Right atrium auricular region (tissue), 2 donors: Measurements from ENCODE around the gene SPTBN1. TPM values are rescaled to one million over a fixed set of nuclear protein-coding genes. Genes with fewer than 3 reads are reported as not detected.
A peak's percentile ranks its signal among the peaks of the same experiment; 100 is the strongest.

Experiments used
- DNase-seq: peaks from one replicate; pipeline ENCODE4 v3.0.0-alpha.2; 2019; ENCODE audit warnings: low spot score
- H3K27ac ChIP-seq, 2 donors: fragments of 200-600 bp; sonication (generic); 1 replicate in 1 of 2; 2 replicates in 1 of 2; pipeline ENCODE4 v1.5.1; 2016 to 2019
- H3K27me3 ChIP-seq, 2 donors: fragments of 200-600 bp; sonication (generic); one replicate each; pipeline versions ENCODE4 v1.5.1 to v1.6.0; 2017 to 2019
- H3K36me3 ChIP-seq: fragments of 200-600 bp; sonication (generic); one replicate; pipeline ENCODE4 v1.5.1; 2016
- H3K4me1 ChIP-seq, 2 donors: fragments of 200-600 bp; sonication (generic); one replicate each; pipeline versions ENCODE4 v1.5.1 to v1.6.0; 2017 to 2019
- H3K4me3 ChIP-seq, 2 donors: fragments of 200-600 bp; sonication (generic); 1 replicate in 1 of 2; 2 replicates in 1 of 2; pipeline ENCODE4 v1.5.1; 2017 to 2019; ENCODE audit warnings: mild to moderate bottlenecking in 1 of 2, moderate library complexity in 1 of 2
- H3K9me3 ChIP-seq, 2 donors: fragments of 200-600 bp; sonication (generic); one replicate each; pipeline ENCODE4 v1.5.1; 2019
- total RNA-seq, 2 donors: library from RNA; depleted of rRNA; stranded (reverse); fragments of >200 nt; gene quantifications; one replicate each; pipeline ENCODE4 v1.1.0, GENCODE V29; 2016
- TF ChIP-seq, protein P1 (sequence below), 2 donors: fragments of 200-600 bp; sonication (generic); IDR thresholded peaks; one replicate each; pipeline ENCODE4 v1.5.1; 2019; ENCODE audit warnings: antibody characterized with exemption in 2 of 2

Gene SPTBN1
- total RNA-seq, 2 donors from 2014 or later: 265 to 382 TPM

GRCh38 chr2:54575379-54575888 lies 119.3 kb downstream of the SPTBN1 start:
- no peak for DNase-seq
- peaks cover 0 to 99% of the 10 kb centered on the region in 2 donors for H3K4me1 ChIP-seq
- H3K27me3 ChIP-seq: no peaks in the 10 kb centered on the region
- peak overlapping the region in 1 of 2 donors; percentile 23 for H3K27ac ChIP-seq
- no peak overlapping the region for H3K4me3 ChIP-seq
- TF ChIP-seq, protein P1, sequence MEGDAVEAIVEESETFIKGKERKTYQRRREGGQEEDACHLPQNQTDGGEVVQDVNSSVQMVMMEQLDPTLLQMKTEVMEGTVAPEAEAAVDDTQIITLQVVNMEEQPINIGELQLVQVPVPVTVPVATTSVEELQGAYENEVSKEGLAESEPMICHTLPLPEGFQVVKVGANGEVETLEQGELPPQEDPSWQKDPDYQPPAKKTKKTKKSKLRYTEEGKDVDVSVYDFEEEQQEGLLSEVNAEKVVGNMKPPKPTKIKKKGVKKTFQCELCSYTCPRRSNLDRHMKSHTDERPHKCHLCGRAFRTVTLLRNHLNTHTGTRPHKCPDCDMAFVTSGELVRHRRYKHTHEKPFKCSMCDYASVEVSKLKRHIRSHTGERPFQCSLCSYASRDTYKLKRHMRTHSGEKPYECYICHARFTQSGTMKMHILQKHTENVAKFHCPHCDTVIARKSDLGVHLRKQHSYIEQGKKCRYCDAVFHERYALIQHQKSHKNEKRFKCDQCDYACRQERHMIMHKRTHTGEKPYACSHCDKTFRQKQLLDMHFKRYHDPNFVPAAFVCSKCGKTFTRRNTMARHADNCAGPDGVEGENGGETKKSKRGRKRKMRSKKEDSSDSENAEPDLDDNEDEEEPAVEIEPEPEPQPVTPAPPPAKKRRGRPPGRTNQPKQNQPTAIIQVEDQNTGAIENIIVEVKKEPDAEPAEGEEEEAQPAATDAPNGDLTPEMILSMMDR (IDR thresholded peaks at IDR 0.05): no peak
- no peaks in the 10 kb centered on the region for H3K36me3 ChIP-seq
- no peaks in the 10 kb centered on the region for H3K9me3 ChIP-seq

- Histone ChIP-seq H3K27ac (no peak overlapping the region), H3K9me3 (no peaks in the 10 kb centered on the region), H3K4me3 (no peak overlapping the region), H3K27me3 (no peaks in the 10 kb centered on the region), H3K4me1 (peaks cover 0 to 90% of the 10 kb centered on the region in 2 donors), H3K36me3 (no peaks in the 10 kb centered on the region)
- TF ChIP-seq, protein P1 (IDR thresholded peaks at IDR 0.05): no peak
- DNase-seq: no peak
Measured at GRCh38 chr2:54577035-54577434, 120.9 kb downstream of the SPTBN1 start.

- Histone ChIP-seq H3K27ac (peak overlapping the region in 1 of 2 donors; percentile 14), H3K27me3 (no peaks in the 10 kb centered on the region), H3K4me3 (no peak overlapping the region), H3K9me3 (no peaks in the 10 kb centered on the region), H3K4me1 (peaks cover 0 to 86% of the 10 kb centered on the region in 2 donors), H3K36me3 (no peaks in the 10 kb centered on the region)
- no peak for DNase-seq
- TF ChIP-seq, protein P1 (IDR thresholded peaks at IDR 0.05): no peak
Measured at GRCh38 chr2:54577944-54578647, 122.0 kb downstream of the SPTBN1 start.

- TF ChIP-seq, protein P1 (IDR thresholded peaks at IDR 0.05): no peak
- Histone ChIP-seq H3K4me1 (peaks cover 0 to 86% of the 10 kb centered on the region in 2 donors), H3K9me3 (no peaks in the 10 kb centered on the region)
Measured at GRCh38 chr2:54578648-54579045, 122.5 kb downstream of the SPTBN1 start.

GRCh38 chr2:54579061-54579681 lies 123.0 kb downstream of the SPTBN1 start:
- Histone ChIP-seq H3K9me3 (no peaks in the 10 kb centered on the region), H3K27me3 (no peaks in the 10 kb centered on the region), H3K27ac (no peak overlapping the region), H3K36me3 (no peaks in the 10 kb centered on the region), H3K4me3 (no peak overlapping the region), H3K4me1 (peaks cover 0 to 84% of the 10 kb centered on the region in 2 donors)
- DNase-seq: no peak
- TF ChIP-seq, protein P1 (IDR thresholded peaks at IDR 0.05): no peak

More at GRCh38 chr2:54578648-54579045, 122.5 kb downstream of the SPTBN1 start:
- H3K27ac ChIP-seq: no peak overlapping the region
- no peaks in the 10 kb centered on the region for H3K27me3 ChIP-seq
- H3K4me3 ChIP-seq: no peak overlapping the region
- no peaks in the 10 kb centered on the region for H3K36me3 ChIP-seq
- DNase-seq: no peak
